Keratinocyte (primary cell): ENCODE data around the gene ZNF516. TPM values are rescaled to one million over a fixed set of nuclear protein-coding genes. Genes with fewer than 3 reads are reported as not detected.

ENCODE experiments used
- DNase-seq: peaks from one replicate; pipeline ENCODE4 v3.0.0-alpha.2; 2011; ENCODE audit warnings: low read depth, missing footprints, low spot score
- FAIRE-seq: peaks from 2 replicates; lab custom pipeline; 2011; peaks lifted over from hg19 to GRCh38; lab: Jason Lieb, UNC
- H2AFZ ChIP-seq: 2 replicates; pipeline ENCODE4 v1.6.0; 2012; ENCODE audit warnings: low read length, control low read depth, inconsistent platforms; ENCODE audit not compliant: control insufficient read depth
- H3K27ac ChIP-seq: 2 replicates; pipeline ENCODE4 v1.5.1; 2011; ENCODE audit warnings: low read length; ENCODE audit not compliant: control insufficient read depth, insufficient read depth
- H3K27me3 ChIP-seq: 3 replicates; pipeline ENCODE4 v1.6.0; 2011; ENCODE audit warnings: low read length; ENCODE audit not compliant: control insufficient read depth, insufficient read depth; ENCODE audit errors: extremely low read depth
- H3K36me3 ChIP-seq, 2 experiments: 2 replicates in 1 of 2; 3 replicates in 1 of 2; pipeline ENCODE4 v1.5.1; 2011; ENCODE audit warnings: low read length in 2 of 2, mild to moderate bottlenecking in 1 of 2; ENCODE audit not compliant: control insufficient read depth in 2 of 2, insufficient read depth in 2 of 2; ENCODE audit errors: extremely low read depth in 1 of 2
- H3K4me1 ChIP-seq: 3 replicates; pipeline ENCODE4 v1.5.1; 2011; ENCODE audit warnings: low read length; ENCODE audit not compliant: control insufficient read depth, insufficient read depth; ENCODE audit errors: extremely low read depth
- H3K4me2 ChIP-seq: 3 replicates; pipeline ENCODE4 v1.6.0; 2011; ENCODE audit warnings: low read depth, low read length; ENCODE audit not compliant: control insufficient read depth, insufficient read depth; ENCODE audit errors: extremely low read depth
- H3K4me3 ChIP-seq, 3 experiments: fragments of 200-600 bp in 1 of 3; sonication (generic) in 1 of 3; 2 replicates in 2 of 3; 3 replicates in 1 of 3; pipeline ENCODE4 v1.5.1; 2011 to 2016; ENCODE audit warnings: low read length in 3 of 3, mild to moderate bottlenecking in 3 of 3, control low read depth in 2 of 3, inconsistent platforms in 1 of 3, low read depth in 1 of 3, mixed read lengths in 1 of 3, mixed run types in 1 of 3, moderate library complexity in 1 of 3; ENCODE audit not compliant: control insufficient read depth in 2 of 3, insufficient read depth in 2 of 3; ENCODE audit errors: extremely low read depth in 1 of 3
- H3K79me2 ChIP-seq: 2 replicates; pipeline ENCODE4 v1.6.0; 2012; ENCODE audit warnings: low read length; ENCODE audit not compliant: control insufficient read depth, insufficient read depth
- H3K9ac ChIP-seq: 3 replicates; pipeline ENCODE4 v1.6.0; 2011; ENCODE audit warnings: low read length; ENCODE audit not compliant: control insufficient read depth, insufficient read depth; ENCODE audit errors: extremely low read depth
- H3K9me1 ChIP-seq: 3 replicates; pipeline ENCODE4 v1.6.0; 2011; ENCODE audit warnings: low read length; ENCODE audit not compliant: control insufficient read depth, insufficient read depth; ENCODE audit errors: extremely low read depth
- H3K9me3 ChIP-seq: 2 replicates; pipeline ENCODE4 v1.5.1; 2012; ENCODE audit warnings: low read depth, low read length; ENCODE audit not compliant: control insufficient read depth
- H4K20me1 ChIP-seq: 3 replicates; pipeline ENCODE4 v1.6.0; 2011; ENCODE audit warnings: low read length; ENCODE audit not compliant: control insufficient read depth, insufficient read depth; ENCODE audit errors: extremely low read depth
- CTCF ChIP-seq, 3 experiments: IDR thresholded peaks in 1 of 3; conservative IDR thresholded peaks in 1 of 3; optimal IDR thresholded peaks in 1 of 3; 2 replicates in 2 of 3; 3 replicates in 1 of 3; pipeline versions ENCODE3 to v1.5.1; 2011; ENCODE audit warnings: low read length in 3 of 3, mild to moderate bottlenecking in 3 of 3, moderate library complexity in 2 of 3, control low read depth in 1 of 3, inconsistent platforms in 1 of 3; ENCODE audit not compliant: insufficient read depth in 2 of 3; ENCODE audit errors: extremely low read depth in 1 of 3
- EZH2 ChIP-seq: IDR thresholded peaks from one replicate; pipeline ENCODE4 v1.6.1; 2012; ENCODE audit warnings: inconsistent platforms, mild to moderate bottlenecking, low read length, moderate library complexity
- dilution Hi-C: fragments of 300-500 bp; cut with MboI; formaldehyde crosslinking; loops from one replicate; pipeline ENCODE4 v1.7.0; 2020; ENCODE audit warnings: low sequenced_read_pairs; ENCODE audit not compliant: extremely low pct_ligation_motif_present
- polyA plus RNA-seq, 5 experiments: library from polyadenylated mRNA; depleted of rRNA in 3 of 5; stranded (reverse) in 3 of 5; stranded (forward) in 1 of 5; unstranded in 1 of 5; fragments of >200 nt; gene quantifications; 1 replicate in 1 of 5; 2 replicates in 3 of 5; 3 replicates in 1 of 5; pipeline versions ENCODE4 v1.2.1 to v1.2.3, GENCODE V29; 2011 to 2012; ENCODE audit warnings: missing spikeins in 2 of 5, low read depth in 1 of 5, low replicate concordance in 1 of 5

ZNF516 gene
- polyA plus RNA-seq, 1 donor (not counting 4 experiments of a cell fraction or from before 2014, with no cell fraction given): 9.3 TPM

GRCh38 chr18:76399613-76400391 lies 95.2 kb downstream of the ZNF516 start:
- Histone ChIP-seq H3K9me1 (no peaks in the 10 kb centered on the region), H4K20me1 (peaks cover 11% of the 10 kb centered on the region), H3K9me3 (no peaks in the 10 kb centered on the region), H3K79me2 (peaks cover 32% of the 10 kb centered on the region), H3K4me2 (no peak overlapping the region), H3K4me1 (peaks cover 7% of the 10 kb centered on the region), H3K4me3 (no peak overlapping the region), H3K9ac (no peak overlapping the region), H3K27ac (no peak overlapping the region), H3K36me3 (peaks cover 4 to 9% of the 10 kb centered on the region in 2 experiments), H3K27me3 (no peaks in the 10 kb centered on the region), H2AFZ (no peak overlapping the region)
- dilution Hi-C loops: no loop called here
- FAIRE-seq (no peak), DNase-seq (no peak)
- no peak for TF ChIP-seq EZH2

DNA sequence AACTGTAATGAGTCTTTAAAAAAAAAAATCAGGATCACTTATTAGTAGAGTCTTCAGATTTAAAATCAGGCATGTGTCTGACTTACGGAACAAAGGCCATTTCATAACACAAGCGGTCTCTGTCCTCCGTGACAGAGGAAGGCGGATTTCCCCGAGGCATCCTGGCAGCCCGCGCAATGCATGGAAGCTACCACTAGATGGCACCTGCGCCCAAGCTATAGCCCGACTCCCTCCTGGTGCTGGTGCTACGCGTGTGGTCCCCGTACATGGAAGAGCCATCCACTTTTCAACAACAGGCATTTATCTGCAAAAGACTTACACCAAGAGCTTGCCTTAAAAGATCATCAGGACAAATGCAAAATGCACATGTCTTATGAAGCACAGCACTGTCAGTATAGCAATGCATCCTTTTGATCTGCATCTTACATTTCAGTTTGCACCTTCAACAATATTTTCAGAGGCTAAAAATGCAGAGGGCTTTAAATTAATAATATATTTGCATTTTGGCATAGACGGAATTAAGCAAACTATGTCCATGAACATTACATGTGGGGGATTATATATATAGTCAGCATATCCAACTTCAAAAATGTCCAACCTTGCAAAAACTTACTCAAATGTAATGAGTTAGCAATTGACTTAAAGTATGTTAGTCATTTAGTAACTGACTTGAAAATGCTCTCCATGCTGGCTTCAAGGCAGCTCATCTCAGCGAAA lies 96.0 kb downstream of the ZNF516 start:
- peaks cover 11% of the 10 kb centered on the region for H4K20me1 ChIP-seq

More for the DNA sequence above, 96.0 kb downstream of the ZNF516 start:
- peaks cover 26% of the 10 kb centered on the region for H3K79me2 ChIP-seq
- no peaks in the 10 kb centered on the region for H3K27me3 ChIP-seq
- peaks cover 4 to 7% of the 10 kb centered on the region in 2 experiments for H3K36me3 ChIP-seq
- H3K9me3 ChIP-seq: no peaks in the 10 kb centered on the region
- H3K4me3 ChIP-seq: no peak overlapping the region
- H3K4me1 ChIP-seq: peaks cover 7% of the 10 kb centered on the region
- H3K9me1 ChIP-seq: no peaks in the 10 kb centered on the region
- no peak overlapping the region for H3K9ac ChIP-seq
- peak; percentile 19 for DNase-seq
- TF ChIP-seq EZH2 (no peak), CTCF (optimal IDR thresholded peaks at IDR 0.05 in 1 of 3, IDR thresholded peaks at IDR 0.05 in 1 of 3, conservative IDR thresholded peaks at IDR 0.05 in 1 of 3; ENCODE audit: extremely low read depth in 1 of 3, insufficient read depth in 2 of 3, low read length in 3 of 3) (peak; percentile 98 to 99 (median 99))
- peak; percentile 85 for FAIRE-seq
- dilution Hi-C loops: no loop called here
- H2AFZ ChIP-seq: no peak overlapping the region
- no peak overlapping the region for H3K4me2 ChIP-seq
- H3K27ac ChIP-seq: no peak overlapping the region
